ENCODE results near the gene IL12RB2. TPM values are rescaled to one million over a fixed set of nuclear protein-coding genes. Genes with fewer than 3 reads are reported as not detected.

Gene IL12RB2
- total and polyA plus RNA-seq, 10 of the 15 experiments (the other 5 are each of a cell fraction or from before 2014, with no cell fraction given), result 0.15 to 1.1 (median 0.54) TPM; not detected in 1

GRCh38 chr1:67332653-67333529, 25.2 kb downstream of the IL12RB2 start (continued):
- peak; percentile 97 for TF ChIP-seq ZNF592 (IDR thresholded peaks at IDR 0.05)
- no peak for TF ChIP-seq SP1 (IDR thresholded peaks at IDR 0.05; ENCODE audit: low read depth, low read length)
- peak; percentile 89 for TF ChIP-seq CREB1 (IDR thresholded peaks at IDR 0.05; ENCODE audit: low read depth)
- no peak for TF ChIP-seq CHD1 (IDR thresholded peaks at IDR 0.05; ENCODE audit: low read depth, low read length)
- peak; percentile 90 for TF ChIP-seq SREBF1 (IDR thresholded peaks at IDR 0.05; ENCODE audit: low read length)
- peak; percentile 80 for TF ChIP-seq CHD2 (IDR thresholded peaks at IDR 0.05; ENCODE audit: borderline replicate concordance, low read depth, low read length)
- peak; percentile 75 for TF ChIP-seq BCL3 (IDR thresholded peaks at IDR 0.05; ENCODE audit: borderline replicate concordance, insufficient read depth, low read depth, low read length, poor library complexity, severe bottlenecking)
- TF ChIP-seq ASH2L (IDR thresholded peaks at IDR 0.05; ENCODE audit: borderline replicate concordance, low read depth), result no peak
- TF ChIP-seq EED (IDR thresholded peaks at IDR 0.05; ENCODE audit: low read depth), result peak; percentile 75
- TF ChIP-seq ZBTB40 (IDR thresholded peaks at IDR 0.05; ENCODE audit: borderline replicate concordance), result peak; percentile 37; the same call in 1 of the 2 replicates
- peak; percentile 98 for TF ChIP-seq ATF7 (IDR thresholded peaks at IDR 0.05; ENCODE audit: low read depth)
- peak; percentile 99 for TF ChIP-seq ZNF384 (IDR thresholded peaks at IDR 0.05; ENCODE audit: borderline replicate concordance, low read depth, low read length)
- TF ChIP-seq BACH1 (IDR thresholded peaks at IDR 0.05; ENCODE audit: borderline replicate concordance), result peak; percentile 94; the same call in 1 of the 2 replicates
- no peak for TF ChIP-seq RBBP5 (conservative IDR thresholded peaks at IDR 0.05)
- TF ChIP-seq HDGF (IDR thresholded peaks at IDR 0.05), result no peak
- no peak for TF ChIP-seq E2F4 (IDR thresholded peaks at IDR 0.05; ENCODE audit: low read depth, low read length)
- TF ChIP-seq TBL1XR1 (IDR thresholded peaks at IDR 0.05; ENCODE audit: low read depth, low read length), result peak; percentile 87
- no peak for TF ChIP-seq POLR2AphosphoS2 (IDR thresholded peaks at IDR 0.05; ENCODE audit: low read depth, low read length)
- TF ChIP-seq PAX8 (IDR thresholded peaks at IDR 0.05), result peak; percentile 86; the same call in 1 of the 2 replicates
- TF ChIP-seq TAF1 (IDR thresholded peaks at IDR 0.05; ENCODE audit: borderline replicate concordance, low read depth, low read length), result no peak
